Loucy (cell line): Measurements from ENCODE around the gene FPGS.

Experiments
- EZH2phosphoT487 ChIP-seq: fragments of 200-600 bp; IDR thresholded peaks from 2 replicates; pipeline ENCODE4 v1.6.1; 2018; ENCODE audit warnings: antibody characterized with exemption, mild to moderate bottlenecking, moderate library complexity, borderline replicate concordance
- TF ChIP-seq, protein P1 (sequence below): fragments of 200-600 bp; sonication (generic); conservative IDR thresholded peaks from 2 replicates; pipeline ENCODE4 v1.5.1; 2014; ENCODE audit warnings: mild to moderate bottlenecking, antibody characterized with exemption, low read length

DNA sequence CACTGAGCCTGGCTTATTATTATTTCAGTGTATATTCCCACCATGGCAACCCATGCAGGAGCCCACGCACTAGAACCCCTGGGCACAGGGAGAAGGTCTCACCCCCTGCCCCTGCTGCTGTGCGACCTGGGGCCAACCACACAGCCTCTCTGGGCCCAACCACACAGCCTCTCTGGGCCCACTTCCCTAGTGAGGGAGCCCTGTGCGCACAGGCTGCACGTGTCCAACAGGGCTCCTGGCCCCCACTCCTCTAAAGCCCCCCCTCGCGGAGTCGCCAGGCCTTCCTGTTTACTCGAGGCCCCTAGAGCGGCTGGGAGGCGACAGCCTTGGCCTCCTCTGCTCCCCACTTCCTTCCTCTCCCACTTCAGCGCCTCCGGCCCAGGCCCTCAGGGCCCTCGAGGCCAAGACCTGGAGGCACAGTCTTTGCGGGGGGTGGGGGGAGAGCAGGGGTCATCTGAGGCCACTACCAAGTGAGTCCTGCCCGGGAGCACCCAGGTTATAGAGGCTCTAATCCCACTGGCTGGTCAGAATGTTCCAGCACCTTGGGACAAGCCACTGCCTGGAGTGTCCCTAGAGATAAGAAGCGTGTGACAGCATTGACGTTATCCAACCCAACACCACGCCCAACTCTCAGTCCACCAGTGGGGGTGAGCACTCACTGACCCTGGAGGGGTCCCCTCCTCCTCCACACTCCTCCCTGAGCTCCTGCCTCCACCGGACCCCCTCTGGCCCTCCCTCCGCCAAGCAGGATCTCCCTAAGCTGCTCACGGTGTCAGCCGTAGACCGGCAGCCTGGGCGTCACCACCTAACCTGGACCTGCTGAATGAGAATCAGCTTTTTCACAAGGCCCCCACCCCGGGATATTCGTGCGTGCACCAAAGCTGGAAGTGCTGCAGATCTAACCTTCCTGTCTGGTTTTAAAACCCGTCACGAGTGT lies 59.7 kb downstream of the FPGS start:
- TF ChIP-seq, protein P1, sequence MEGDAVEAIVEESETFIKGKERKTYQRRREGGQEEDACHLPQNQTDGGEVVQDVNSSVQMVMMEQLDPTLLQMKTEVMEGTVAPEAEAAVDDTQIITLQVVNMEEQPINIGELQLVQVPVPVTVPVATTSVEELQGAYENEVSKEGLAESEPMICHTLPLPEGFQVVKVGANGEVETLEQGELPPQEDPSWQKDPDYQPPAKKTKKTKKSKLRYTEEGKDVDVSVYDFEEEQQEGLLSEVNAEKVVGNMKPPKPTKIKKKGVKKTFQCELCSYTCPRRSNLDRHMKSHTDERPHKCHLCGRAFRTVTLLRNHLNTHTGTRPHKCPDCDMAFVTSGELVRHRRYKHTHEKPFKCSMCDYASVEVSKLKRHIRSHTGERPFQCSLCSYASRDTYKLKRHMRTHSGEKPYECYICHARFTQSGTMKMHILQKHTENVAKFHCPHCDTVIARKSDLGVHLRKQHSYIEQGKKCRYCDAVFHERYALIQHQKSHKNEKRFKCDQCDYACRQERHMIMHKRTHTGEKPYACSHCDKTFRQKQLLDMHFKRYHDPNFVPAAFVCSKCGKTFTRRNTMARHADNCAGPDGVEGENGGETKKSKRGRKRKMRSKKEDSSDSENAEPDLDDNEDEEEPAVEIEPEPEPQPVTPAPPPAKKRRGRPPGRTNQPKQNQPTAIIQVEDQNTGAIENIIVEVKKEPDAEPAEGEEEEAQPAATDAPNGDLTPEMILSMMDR, result no peak
- no peak for TF ChIP-seq EZH2phosphoT487
